Fibroblast of skin of back (primary cell): Measurements from ENCODE around the gene PIK3C2A.
A peak's percentile ranks its signal among the peaks of the same experiment; 100 is the strongest.

Experiments used
- DNase-seq: peaks from one replicate; pipeline ENCODE4 v3.0.0-alpha.2; 2013

PIK3C2A gene

GRCh38 chr11:17209939-17210245, 2.1 kb upstream of the PIK3C2A start:
- no peak for DNase-seq

DNA sequence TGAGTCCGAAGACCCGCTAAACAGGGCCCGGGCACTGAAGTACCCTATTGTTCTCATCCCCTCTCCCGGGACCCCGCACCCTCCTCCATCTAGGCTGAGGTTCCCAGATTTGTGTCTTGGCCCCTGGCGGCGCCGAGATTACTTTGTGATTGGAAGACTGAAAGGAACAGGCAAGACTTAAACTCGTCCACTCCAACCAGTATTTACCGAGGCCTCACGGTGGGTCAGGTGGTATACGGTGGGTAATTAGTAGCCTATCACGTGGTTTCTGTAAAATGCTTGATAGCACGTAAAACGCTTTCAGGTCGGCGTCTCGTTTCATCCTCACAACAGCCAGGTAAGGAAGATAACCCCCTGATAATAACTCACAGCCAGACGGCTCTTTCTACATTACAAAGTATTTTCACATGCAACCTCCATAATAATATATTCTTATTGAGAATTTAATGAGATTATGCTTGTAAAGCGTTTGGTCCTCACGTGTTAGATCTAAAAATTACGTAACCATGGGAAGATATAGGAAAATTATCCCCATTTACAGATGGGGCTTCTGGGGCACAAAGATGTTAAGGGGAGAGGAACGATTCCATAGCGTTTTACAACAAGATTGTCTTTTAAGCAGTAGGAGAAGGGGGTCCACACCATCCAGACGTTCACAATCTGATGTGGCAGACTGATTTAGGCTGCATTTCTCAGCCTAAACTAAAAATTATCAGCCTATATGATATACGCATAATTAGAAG, 642 bp upstream of the PIK3C2A start:
- DNase-seq, result peak; percentile 44

DNA sequence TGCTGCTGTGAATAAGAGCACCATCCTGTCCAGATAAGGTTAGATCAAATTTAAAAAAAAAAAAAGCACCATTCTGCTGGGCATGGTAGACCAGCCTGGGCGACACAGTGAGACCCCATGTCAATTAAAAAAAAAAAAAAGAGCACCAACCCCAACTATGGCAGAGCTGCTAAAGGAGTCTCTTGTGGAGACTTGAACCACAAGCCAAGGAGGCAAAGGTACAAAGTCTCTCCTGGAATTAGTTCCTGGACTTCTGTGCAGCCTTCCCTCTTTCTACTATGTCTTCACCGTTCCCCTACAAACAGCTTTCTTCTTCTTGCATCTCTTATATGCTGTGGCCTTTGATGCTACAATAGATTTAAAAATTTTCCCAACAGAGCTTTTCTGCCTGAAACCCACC, 1.3 kb downstream of the PIK3C2A start:
- DNase-seq, result no peak

- peak; percentile 55 for DNase-seq
These were observed 10.3 kb downstream of the PIK3C2A start for GRCh38 chr11:17197431-17197898.

DNA sequence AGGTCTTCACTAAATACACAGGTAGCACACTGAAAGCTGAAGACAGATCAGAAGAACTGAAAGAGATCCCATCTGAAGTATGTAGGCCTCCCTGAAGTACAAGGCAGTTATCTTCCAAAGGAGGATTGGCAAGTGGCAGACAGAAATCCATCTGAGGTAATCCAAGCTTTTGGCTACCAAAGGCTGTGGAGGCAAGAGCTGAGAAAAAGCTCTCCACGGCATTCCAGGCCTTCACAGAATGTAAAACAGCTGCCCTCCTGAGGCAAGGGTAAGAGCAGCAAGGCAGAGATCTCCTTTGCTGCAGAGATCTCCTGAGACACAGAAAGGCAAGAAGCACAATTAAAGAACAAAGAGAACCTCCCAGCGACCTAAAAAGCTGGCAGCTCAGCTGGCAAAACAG, 19.1 kb downstream of the PIK3C2A start:
- no peak for DNase-seq

DNA sequence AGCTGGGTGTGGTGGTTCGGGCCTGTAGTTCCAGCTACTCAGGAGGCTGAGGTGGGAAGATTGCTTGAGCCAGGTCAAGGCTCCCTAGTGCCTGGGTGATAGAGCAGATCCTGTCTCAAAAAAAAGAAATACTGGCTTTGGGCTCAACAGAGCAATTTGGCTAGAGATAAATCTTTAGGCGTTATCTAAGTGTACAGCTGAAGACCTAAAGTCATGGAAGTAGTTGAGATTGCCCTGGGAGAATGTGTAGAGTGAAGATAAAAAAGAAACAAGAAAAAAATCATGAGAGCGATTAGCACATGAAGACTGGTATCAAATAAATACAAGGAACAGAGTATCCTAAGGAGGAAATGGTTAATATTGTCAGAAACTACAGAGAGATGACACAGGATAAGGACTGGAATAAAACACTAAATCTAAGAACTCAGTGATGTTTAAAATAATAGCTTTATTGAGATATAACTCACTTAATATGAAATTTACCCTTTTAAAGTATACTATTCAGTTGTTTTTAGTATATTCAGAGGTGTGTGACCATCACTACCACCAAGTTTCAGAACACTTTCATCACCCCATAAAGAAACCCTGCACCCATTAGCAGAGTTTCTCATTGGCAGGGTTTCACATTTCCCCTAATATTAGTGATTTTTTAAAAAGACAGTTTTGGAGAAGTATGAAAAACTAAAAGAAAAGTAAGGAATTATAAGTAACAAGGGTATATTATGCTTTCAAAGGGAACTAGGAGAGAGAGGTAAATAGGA, 20.7 kb downstream of the PIK3C2A start:
- DNase-seq, result no peak

DNA sequence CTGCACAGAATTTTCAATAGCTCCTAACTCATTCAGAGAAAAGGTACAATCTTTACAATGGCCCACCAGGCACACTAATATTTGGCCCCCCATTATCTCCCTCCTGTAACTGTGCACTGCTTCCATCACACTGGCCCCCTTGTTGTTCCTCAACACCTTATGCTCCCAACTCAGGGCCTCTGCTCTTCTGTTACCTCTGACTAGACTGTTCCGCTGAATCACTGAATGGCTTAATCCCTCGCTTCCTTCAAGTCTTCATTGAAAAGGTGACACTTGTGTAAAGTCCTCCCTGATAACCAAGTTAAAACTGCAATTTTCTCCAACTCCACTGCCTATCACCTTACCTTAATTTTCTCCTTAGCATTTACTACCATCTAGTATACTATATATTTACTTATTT, 21.8 kb downstream of the PIK3C2A start:
- DNase-seq, result no peak

- DNase-seq, result no peak
These were observed 22.8 kb downstream of the PIK3C2A start for GRCh38 chr11:17184882-17185587.

- no peak for DNase-seq
These were observed 23.9 kb downstream of the PIK3C2A start for GRCh38 chr11:17183836-17184235.

DNA sequence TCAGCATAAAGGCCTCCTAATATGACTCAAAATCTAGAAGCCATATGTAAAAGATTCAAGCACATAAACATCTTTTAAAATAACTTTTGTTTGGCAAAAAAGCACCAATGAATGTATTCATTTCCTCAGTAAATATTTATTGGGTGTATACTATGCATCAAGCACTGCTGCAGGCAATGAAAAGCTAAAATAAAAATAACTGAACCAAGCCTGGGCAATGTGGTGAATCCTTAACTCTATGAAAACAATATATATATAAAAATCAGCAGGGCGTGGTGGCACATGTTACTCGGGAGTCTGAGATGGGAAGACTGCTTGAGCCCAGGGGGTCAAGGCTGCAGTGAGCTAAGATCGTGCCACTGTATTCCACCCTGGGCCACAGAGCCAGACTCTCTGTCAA, 27.8 kb downstream of the PIK3C2A start:
- DNase-seq, result no peak

DNA sequence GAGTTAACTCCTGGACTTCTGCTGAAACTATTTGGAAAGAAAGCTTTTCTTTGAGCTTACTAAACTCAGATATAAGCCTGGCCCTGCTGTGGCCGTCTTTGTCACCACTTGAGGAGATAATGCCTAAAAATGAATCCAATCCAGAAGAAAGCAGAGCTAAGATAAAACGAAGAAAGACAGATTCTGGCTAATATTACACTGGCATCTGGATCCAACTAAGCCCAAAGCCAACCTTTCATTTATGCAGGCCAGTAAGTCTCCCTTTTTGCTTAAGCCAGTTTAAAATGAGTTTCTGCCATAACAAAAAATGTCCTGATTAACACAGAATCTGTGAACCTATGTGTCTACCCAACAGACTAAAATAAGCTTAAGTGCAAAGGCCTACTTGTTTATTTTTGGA, 34.5 kb downstream of the PIK3C2A start:
- DNase-seq, result no peak

GRCh38 chr11:17171916-17172315, 35.9 kb downstream of the PIK3C2A start:
- DNase-seq, result no peak

- peak; percentile 69 for DNase-seq
These were observed 36.4 kb downstream of the PIK3C2A start for GRCh38 chr11:17171343-17171742.

- DNase-seq, result no peak
These were observed 37.9 kb downstream of the PIK3C2A start for GRCh38 chr11:17169876-17170275.

GRCh38 chr11:17165247-17165890, 42.4 kb downstream of the PIK3C2A start:
- no peak for DNase-seq

GRCh38 chr11:17164361-17165246, 43.2 kb downstream of the PIK3C2A start:
- DNase-seq, result no peak

GRCh38 chr11:17163736-17164135, 44.0 kb downstream of the PIK3C2A start:
- DNase-seq, result no peak

DNA sequence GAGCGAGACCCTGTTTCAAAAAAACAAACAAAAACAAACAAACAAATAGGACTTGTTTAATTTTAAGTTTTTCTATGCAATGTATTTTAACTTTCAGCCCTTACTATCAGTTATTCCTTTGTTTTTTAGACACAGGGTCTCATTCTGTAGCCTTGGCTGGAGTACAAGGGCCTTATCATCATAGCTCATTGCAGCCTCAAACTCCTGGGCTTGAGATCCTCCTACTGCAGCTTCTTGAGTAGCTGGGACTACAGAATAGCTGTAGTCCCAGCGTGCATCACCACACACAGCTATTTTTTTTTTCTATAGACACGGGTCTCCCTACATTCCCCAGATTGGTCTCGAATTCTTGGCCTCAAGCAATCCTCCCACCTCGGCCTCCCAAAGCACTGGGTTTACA, 44.5 kb downstream of the PIK3C2A start:
- no peak for DNase-seq

- no peak for DNase-seq
These were observed 45.4 kb downstream of the PIK3C2A start for GRCh38 chr11:17162376-17162775.

GRCh38 chr11:17161515-17161914, 46.3 kb downstream of the PIK3C2A start:
- no peak for DNase-seq

DNA sequence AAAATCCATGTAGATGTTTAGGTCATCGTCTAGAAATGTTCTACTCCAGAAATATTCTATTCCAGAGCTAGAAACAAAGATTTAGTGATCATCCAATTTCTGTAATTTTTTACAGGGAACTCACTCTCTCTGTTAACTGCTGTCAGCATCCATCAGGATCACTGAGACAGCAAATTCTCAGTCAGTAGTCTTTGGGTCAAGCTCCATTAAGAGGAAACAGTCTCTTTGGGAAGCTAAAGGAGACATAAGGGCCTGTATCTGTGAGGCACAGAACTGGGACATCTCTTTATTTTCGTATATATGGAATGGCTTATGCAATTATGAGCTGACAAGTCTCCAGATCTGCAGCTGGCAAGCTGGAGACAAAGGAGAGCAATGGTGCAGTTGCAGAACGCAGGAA, 48.3 kb downstream of the PIK3C2A start:
- DNase-seq, result no peak
